PC-9 (cell line): ENCODE results near the gene SRSF12. TPM values are rescaled to one million over a fixed set of nuclear protein-coding genes. Genes with fewer than 3 reads are reported as not detected.

Experiments
- BruUV-seq: library from RNA; stranded (reverse); fragments of 400-500 nt; replicated peaks from 2 replicates; lab custom pipeline; 2021; lab: Mats Ljungman, UMichigan
- CTCF ChIA-PET: fragments of 300-600 bp; sonication (Branson Sonifier 250); formaldehyde crosslinking; loops from one replicate; lab custom pipeline; 2022; ENCODE audit warnings: antibody characterized with exemption; lab: Charles Lee
- POLR2A ChIA-PET: fragments of 300-600 bp; sonication (Branson Sonifier 250); formaldehyde crosslinking; loops from one replicate; lab custom pipeline; 2022; ENCODE audit warnings: antibody characterized with exemption; ENCODE audit not compliant: unreplicated experiment; lab: Charles Lee
- DNase-seq, 2 experiments: peaks; one replicate each; pipeline versions ENCODE4 v3.0.0 to v3.0.0-alpha.2; 2015 to 2022; ENCODE audit warnings: mixed read lengths in 1 of 2
- H2AFZ ChIP-seq: fragments of 200-600 bp; sonication (generic); 2 replicates; pipeline ENCODE4 v1.8.1; 2017; ENCODE audit warnings: antibody characterized with exemption
- H3F3A ChIP-seq: fragments of 200-600 bp; sonication (generic); 2 replicates; pipeline ENCODE4 v1.8.1; 2017; ENCODE audit warnings: antibody characterized with exemption, mild to moderate bottlenecking, low read depth; ENCODE audit not compliant: insufficient read depth
- H3K27ac ChIP-seq: fragments of 200-600 bp; sonication (generic); 2 replicates; pipeline ENCODE4 v1.6.1; 2016; ENCODE audit warnings: mixed run types
- H3K27me3 ChIP-seq: fragments of 200-600 bp; sonication (generic); 2 replicates; pipeline ENCODE4 v1.6.1; 2016; ENCODE audit warnings: low read depth, mixed run types; ENCODE audit not compliant: insufficient read depth
- H3K36me3 ChIP-seq: fragments of 200-600 bp; sonication (generic); 2 replicates; pipeline ENCODE4 v1.6.1; 2016; ENCODE audit warnings: low read depth, mixed run types
- H3K4me1 ChIP-seq: fragments of 200-600 bp; sonication (generic); replicated peaks from 2 replicates; pipeline ENCODE4 v1.6.1; 2016; ENCODE audit warnings: mixed run types; ENCODE audit not compliant: insufficient read depth
- H3K4me2 ChIP-seq: fragments of 200-600 bp; sonication (generic); 2 replicates; pipeline ENCODE4 v1.6.1; 2017; ENCODE audit warnings: mixed run types
- H3K4me3 ChIP-seq: fragments of 200-600 bp; sonication (generic); 2 replicates; pipeline ENCODE4 v1.6.1; 2016; ENCODE audit warnings: mixed run types
- H3K79me2 ChIP-seq: fragments of 200-600 bp; sonication (generic); 2 replicates; pipeline ENCODE4 v1.6.1; 2017; ENCODE audit warnings: low read depth, mixed run types
- H3K9me2 ChIP-seq: fragments of 200-600 bp; sonication (generic); 2 replicates; pipeline ENCODE4 v1.8.1; 2017; ENCODE audit warnings: mild to moderate bottlenecking; ENCODE audit not compliant: insufficient read depth
- H3K9me3 ChIP-seq: fragments of 200-600 bp; sonication (generic); 2 replicates; pipeline ENCODE4 v1.8.1; 2016; ENCODE audit warnings: low read depth; ENCODE audit not compliant: insufficient read depth
- H4K20me1 ChIP-seq: fragments of 200-600 bp; sonication (generic); 2 replicates; pipeline ENCODE4 v1.8.1; 2017; ENCODE audit not compliant: insufficient read depth
- CTCF ChIP-seq: fragments of 200-600 bp; sonication (generic); conservative IDR thresholded peaks from 2 replicates; pipeline ENCODE4 v1.6.1; 2017; ENCODE audit warnings: mixed run types, antibody characterized with exemption, mild to moderate bottlenecking, moderate library complexity
- EZH2 ChIP-seq: fragments of 200-600 bp; sonication (generic); IDR thresholded peaks from 2 replicates; pipeline ENCODE4 v1.8.0; 2017; ENCODE audit warnings: antibody characterized with exemption, low read depth
- intact Hi-C: fragments of 100-400 bp; cut with micrococcal nuclease; formaldehyde crosslinking; loops from one replicate; pipeline ENCODE4 v1.10.0; 2022; ENCODE audit not compliant: unreplicated experiment
- total RNA-seq: library from RNA; stranded (reverse); gene quantifications from 2 replicates; pipeline ENCODE4 v1.2.3, GENCODE V29; 2021

Gene SRSF12
- total RNA-seq, 1 experiment from 2014 or later: not detected

- H3K9me3 ChIP-seq: no peaks in the 10 kb centered on the region
- H3K27ac ChIP-seq: no peak overlapping the region
- POLR2A ChIA-PET: interaction anchor here (0.7 kb wide), 1 partner anchor 133 kb away, joined by 5 read pairs; no protein-coding TSS in a partner anchor
- no peaks in the 10 kb centered on the region for H3K36me3 ChIP-seq
- no peaks in the 10 kb centered on the region for H3K9me2 ChIP-seq
- H3K4me3 ChIP-seq: no peak overlapping the region
- no peaks in the 10 kb centered on the region for H3F3A ChIP-seq
- DNase-seq: no peak
- H3K4me1 ChIP-seq: no peaks in the 10 kb centered on the region
- no peak overlapping the region for H3K4me2 ChIP-seq
- H4K20me1 ChIP-seq: no peaks in the 10 kb centered on the region
- H2AFZ ChIP-seq: no peak overlapping the region
- CTCF ChIA-PET: no interaction called here
- H3K79me2 ChIP-seq: no peaks in the 10 kb centered on the region
- intact Hi-C loops: no loop called here
- no peak for TF ChIP-seq EZH2
- TF ChIP-seq CTCF: no peak
- H3K27me3 ChIP-seq: 0 out of 2 replicates have a peak, but pooled peaks cover 4% of the 10 kb centered on the region
- no TSS peak for BruUV-seq
Observed at GRCh38 chr6:89118931-89119330, 1.1 kb upstream of the SRSF12 start.

- peak overlapping the region; percentile 82 for H3K4me2 ChIP-seq
- DNase-seq: no peak
- H3F3A ChIP-seq: no peaks in the 10 kb centered on the region
- no peak overlapping the region for H2AFZ ChIP-seq
- H3K79me2 ChIP-seq: no peaks in the 10 kb centered on the region
- ChIA-PET POLR2A (no interaction called here), CTCF (no interaction called here)
- H3K27ac ChIP-seq: no peak overlapping the region
- 0 out of 2 replicates have a peak, but pooled peaks cover 4% of the 10 kb centered on the region for H3K27me3 ChIP-seq
- H4K20me1 ChIP-seq: no peaks in the 10 kb centered on the region
- BruUV-seq: no TSS peak
- H3K4me3 ChIP-seq: peak overlapping the region; percentile 56; the same call in 1 of the 2 replicates
- H3K36me3 ChIP-seq: no peaks in the 10 kb centered on the region
- H3K9me2 ChIP-seq: no peaks in the 10 kb centered on the region
- no peaks in the 10 kb centered on the region for H3K9me3 ChIP-seq
- intact Hi-C loops: no loop called here
- TF ChIP-seq CTCF (no peak), EZH2 (no peak)
- no peaks in the 10 kb centered on the region for H3K4me1 ChIP-seq
Observed at GRCh38 chr6:89116702-89117101, 1.2 kb downstream of the SRSF12 start.

GRCh38 chr6:89111933-89112332, 5.9 kb downstream of the SRSF12 start:
- intact Hi-C loops: no loop called here
- POLR2A ChIA-PET: interaction anchor here (0.6 kb wide), 1 partner anchor 526 kb away, joined by 7 read pairs; no protein-coding TSS in a partner anchor
- H3K27ac ChIP-seq: no peak overlapping the region
- no peak overlapping the region for H2AFZ ChIP-seq
- H4K20me1 ChIP-seq: no peaks in the 10 kb centered on the region
- no peak overlapping the region for H3K4me3 ChIP-seq
- no TSS peak for BruUV-seq
- H3K4me1 ChIP-seq: no peaks in the 10 kb centered on the region
- no peaks in the 10 kb centered on the region for H3F3A ChIP-seq
- TF ChIP-seq EZH2 (no peak), CTCF (no peak)
- no peaks in the 10 kb centered on the region for H3K9me2 ChIP-seq
- no peak for DNase-seq
- H3K27me3 ChIP-seq: no peaks in the 10 kb centered on the region
- no peaks in the 10 kb centered on the region for H3K79me2 ChIP-seq
- CTCF ChIA-PET: no interaction called here
- no peaks in the 10 kb centered on the region for H3K9me3 ChIP-seq
- H3K4me2 ChIP-seq: no peak overlapping the region
- H3K36me3 ChIP-seq: no peaks in the 10 kb centered on the region
